Cardiac fibroblast (primary cell): ENCODE data around the gene RANBP9.
A peak's percentile ranks its signal among the peaks of the same experiment; 100 is the strongest.

Source experiments
- DNase-seq, 2 donors: peaks; one replicate each; pipeline versions ENCODE4 v3.0.0 to v3.0.0-alpha.2; 2010; ENCODE audit warnings: low read depth in 2 of 2
- H3K4me3 ChIP-seq, 2 donors: replicated peaks in 1 of 2; 1 replicate in 1 of 2; 2 replicates in 1 of 2; pipeline ENCODE4 v1.5.1; 2011; ENCODE audit warnings: low read depth in 2 of 2, low read length in 2 of 2, mild to moderate bottlenecking in 2 of 2, moderate library complexity in 1 of 2
- CTCF ChIP-seq: IDR thresholded peaks from one replicate; pipeline ENCODE4 v1.5.1; 2011; ENCODE audit warnings: low read depth, mild to moderate bottlenecking, low read length, inconsistent platforms

Gene RANBP9

GRCh38 chr6:13643125-13643524, 68.5 kb downstream of the RANBP9 start:
- no peak for DNase-seq
- TF ChIP-seq CTCF = no peak

GRCh38 chr6:13641315-13641714, 70.3 kb downstream of the RANBP9 start:
- H3K4me3 ChIP-seq = no peak overlapping the region
- TF ChIP-seq CTCF = no peak
- peak; percentile 33 to 68 for DNase-seq

More at GRCh38 chr6:13643125-13643524, 68.5 kb downstream of the RANBP9 start:
- no peak overlapping the region for H3K4me3 ChIP-seq

- no peak overlapping the region for H3K4me3 ChIP-seq
- TF ChIP-seq CTCF = no peak
- DNase-seq = no peak
Measured at GRCh38 chr6:13638626-13639025, 73.0 kb downstream of the RANBP9 start.

- no peak for DNase-seq
- H3K4me3 ChIP-seq = no peak overlapping the region
- no peak for TF ChIP-seq CTCF
Measured at GRCh38 chr6:13638014-13638413, 73.6 kb downstream of the RANBP9 start.

- DNase-seq = peak in 1 of 2 donors; percentile 22
- no peak overlapping the region for H3K4me3 ChIP-seq
- TF ChIP-seq CTCF = no peak
Measured at GRCh38 chr6:13635948-13636658, 75.5 kb downstream of the RANBP9 start.

- no peak for DNase-seq
- H3K4me3 ChIP-seq = no peak overlapping the region
- no peak for TF ChIP-seq CTCF
Measured at GRCh38 chr6:13633343-13633742, 78.3 kb downstream of the RANBP9 start.

- no peak overlapping the region for H3K4me3 ChIP-seq
- peak in 1 of 2 donors; percentile 3 for DNase-seq
- no peak for TF ChIP-seq CTCF
Measured at GRCh38 chr6:13630499-13630898, 81.1 kb downstream of the RANBP9 start.
